SU-DHL-6 (cell line): Measurements from ENCODE around the gene E2F3.

Experiments
- CTCF ChIP-seq: fragments of 200-600 bp; sonication (generic); IDR thresholded peaks from one replicate; pipeline ENCODE4 v1.5.1; 2017; ENCODE audit warnings: antibody characterized with exemption, mild to moderate bottlenecking, low read length, moderate library complexity; ENCODE audit not compliant: insufficient read depth, poor library complexity, severe bottlenecking
- EZH2phosphoT487 ChIP-seq: fragments of 200-600 bp; sonication (generic), shearing (Covaris generic); conservative IDR thresholded peaks from 2 replicates; pipeline ENCODE4 v1.6.1; 2018; ENCODE audit warnings: mild to moderate bottlenecking, antibody characterized with exemption, low read length, moderate library complexity, mixed read lengths

DNA sequence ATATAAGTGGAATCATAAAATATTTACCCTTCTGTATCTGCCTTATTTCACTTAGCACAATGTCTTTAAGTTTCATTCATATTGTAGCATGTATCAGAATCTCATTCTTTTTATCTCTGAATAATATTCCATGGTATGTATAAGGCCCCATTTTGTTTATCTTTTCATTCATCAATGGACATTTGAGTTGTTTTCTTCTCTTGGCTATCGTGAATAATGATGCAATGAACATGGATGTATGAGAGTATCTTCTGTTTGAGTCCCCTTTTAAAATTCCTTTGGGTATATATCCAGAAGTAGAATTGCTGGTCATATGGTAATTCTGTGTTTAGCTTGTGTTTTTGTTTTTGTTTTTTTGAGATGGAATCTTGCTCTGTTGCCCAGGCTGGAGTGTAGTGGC lies 39.6 kb downstream of the E2F3 start:
- no peak for TF ChIP-seq CTCF
- no peak for TF ChIP-seq EZH2phosphoT487
